MG63 (cell line): ENCODE measurements around the gene WNT3A. TPM values are rescaled to one million over a fixed set of nuclear protein-coding genes. Genes with fewer than 3 reads are reported as not detected.
A peak's percentile ranks its signal among the peaks of the same experiment; 100 is the strongest.
"Not testable (repeated sequence)": the region's sequence is repeated elsewhere in the genome, so short reads cannot be mapped to it uniquely, and the experiment has no call there.

Experiments
- DNase-seq: peaks from one replicate; pipeline ENCODE4 v3.0.0-alpha.2; 2020
- H3K27me3 ChIP-seq: fragments of 250-450 bp; sonication (Bioruptor Pico); 2 replicates; pipeline ENCODE4 v1.5.1; 2020; ENCODE audit warnings: mild to moderate bottlenecking, moderate library complexity
- H3K36me3 ChIP-seq: fragments of 250-450 bp; sonication (Bioruptor Pico); 2 replicates; pipeline ENCODE4 v1.5.1; 2020; ENCODE audit warnings: mild to moderate bottlenecking, moderate library complexity
- H3K4me3 ChIP-seq: fragments of 250-450 bp; sonication (Bioruptor Pico); 2 replicates; pipeline ENCODE4 v1.5.1; 2020; ENCODE audit warnings: mild to moderate bottlenecking, moderate library complexity
- H3K9me3 ChIP-seq: fragments of 250-450 bp; sonication (Bioruptor Pico); 2 replicates; pipeline ENCODE4 v1.5.1; 2020; ENCODE audit warnings: mild to moderate bottlenecking, moderate library complexity
- total RNA-seq: library from RNA; depleted of rRNA; stranded (reverse); fragments of >200 nt; shearing (Covaris generic); gene quantifications from 2 replicates; pipeline ENCODE4 v1.2.3, GENCODE V29; 2014; ENCODE audit warnings: low replicate concordance; rRNA removed

The WNT3A gene
- total RNA-seq, result 0.52 TPM in 1 of 2 replicates, not detected in the other

DNA sequence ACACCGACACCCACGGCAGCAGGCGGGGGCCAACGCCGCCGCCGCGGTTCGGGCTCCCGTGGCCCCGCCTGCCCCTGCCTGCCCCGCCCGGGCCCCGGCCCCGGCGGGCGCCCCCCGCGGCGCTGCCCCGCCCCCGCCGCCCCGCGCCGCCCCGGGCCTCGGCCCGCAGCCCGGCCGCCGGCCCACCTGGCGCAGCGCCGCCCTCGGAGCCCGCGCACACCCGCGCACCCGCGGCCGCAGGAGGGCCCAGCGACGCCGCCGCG is at the start of gene WNT3A:
Gene WNT3A, plus strand, starts transcription at position 213 of the 263 bp plus-strand sequence. CDS start 131 bp downstream, outside the sequence.
- Histone ChIP-seq H3K9me3 (no peaks in the 10 kb centered on the region), H3K36me3 (no peaks in the 10 kb centered on the region), H3K27me3 (peaks cover 42% of the 10 kb centered on the region), H3K4me3 (peak within 1 kb of the TSS; percentile 22; the same call in 1 of the 2 replicates)
- DNase-seq, result no peak

DNA sequence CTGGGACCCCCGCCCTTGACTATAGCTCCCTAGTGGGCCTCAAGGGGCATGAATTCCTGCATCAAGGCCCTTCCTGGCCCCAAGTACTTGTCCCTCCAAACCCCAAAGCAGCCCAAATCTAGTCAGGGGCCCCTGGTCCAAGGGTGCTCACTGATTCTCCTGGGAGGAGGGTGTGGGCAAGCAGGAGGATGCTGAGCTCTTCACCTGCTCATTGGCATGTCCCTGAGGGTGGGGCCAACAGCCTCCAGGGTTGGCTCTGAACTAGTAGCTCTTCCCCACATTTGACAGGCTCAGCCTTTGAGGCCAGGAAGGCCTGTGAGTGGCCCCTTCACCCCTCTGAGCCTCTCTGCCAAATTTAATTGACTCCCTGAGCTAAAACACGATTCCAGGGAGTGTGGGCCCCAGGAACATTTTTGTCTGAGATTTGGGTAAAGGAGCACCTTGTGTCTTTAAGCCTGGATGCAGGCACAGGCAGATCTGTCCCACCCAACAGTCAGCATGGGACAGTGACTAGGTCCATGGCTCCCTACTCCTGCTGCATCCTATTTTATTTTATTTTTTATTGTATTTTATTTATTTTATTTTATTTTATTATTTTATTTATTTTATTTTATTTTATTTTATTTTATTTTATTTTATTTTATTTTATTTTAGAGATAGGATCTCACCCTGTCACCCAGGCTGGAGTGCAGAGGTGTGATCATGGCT is 48.0 kb upstream of the WNT3A start:
- Histone ChIP-seq H3K4me3 (no peak overlapping the region), H3K9me3 (peaks cover 21% of the 10 kb centered on the region), H3K36me3 (no peaks in the 10 kb centered on the region), H3K27me3 (peaks cover 3% of the 10 kb centered on the region; the same call in 1 of the 2 replicates)
- no peak for DNase-seq

GRCh38 chr1:227959325-227959860 is 47.4 kb upstream of the WNT3A start:
- Histone ChIP-seq H3K9me3 (peaks cover 17% of the 10 kb centered on the region), H3K4me3 (no peak overlapping the region), H3K27me3 (peaks cover 3% of the 10 kb centered on the region; the same call in 1 of the 2 replicates), H3K36me3 (no peaks in the 10 kb centered on the region)
- DNase-seq, result no peak

- DNase-seq, result no peak
Measured at GRCh38 chr1:227961651-227962466, 44.9 kb upstream of the WNT3A start.

DNA sequence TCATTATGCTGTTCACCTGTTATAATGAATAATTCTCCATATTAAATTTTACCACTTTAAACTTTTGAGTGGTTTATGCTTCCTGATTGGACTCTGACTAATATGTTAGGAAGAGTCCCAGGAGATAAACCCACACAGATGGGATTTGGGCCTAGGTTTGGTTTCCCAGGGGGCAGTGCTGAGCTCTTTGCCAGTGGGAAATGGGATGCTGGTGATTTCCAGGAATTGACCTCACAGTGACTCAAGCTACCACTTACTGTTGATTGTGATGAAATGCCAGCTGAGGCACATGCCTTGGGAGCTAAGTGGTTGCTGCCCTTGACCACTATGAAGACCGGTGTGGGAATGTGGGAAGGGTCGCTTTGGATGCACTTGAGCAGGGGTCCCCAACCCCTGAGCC is 40.1 kb upstream of the WNT3A start:
- peak; percentile 65 for DNase-seq
- not testable (repeated sequence) for H3K27me3 ChIP-seq, H3K9me3 ChIP-seq, H3K36me3 ChIP-seq, H3K4me3 ChIP-seq

More at GRCh38 chr1:227961651-227962466, 44.9 kb upstream of the WNT3A start:
- H3K4me3 ChIP-seq, result no peak overlapping the region
- no peaks in the 10 kb centered on the region for H3K36me3 ChIP-seq
- H3K9me3 ChIP-seq, result peaks cover 3% of the 10 kb centered on the region; the same call in 1 of the 2 replicates
- H3K27me3 ChIP-seq, result peaks cover 3% of the 10 kb centered on the region; the same call in 1 of the 2 replicates

- H3K36me3 ChIP-seq, H3K9me3 ChIP-seq, H3K4me3 ChIP-seq, H3K27me3 ChIP-seq: not testable (repeated sequence)
- DNase-seq, result peak; percentile 50
Measured at GRCh38 chr1:227967815-227968214, 39.0 kb upstream of the WNT3A start.

- not testable (repeated sequence) for DNase-seq, H3K4me3 ChIP-seq, H3K36me3 ChIP-seq, H3K27me3 ChIP-seq, H3K9me3 ChIP-seq
Measured at GRCh38 chr1:227970076-227970995, 36.5 kb upstream of the WNT3A start.

DNA sequence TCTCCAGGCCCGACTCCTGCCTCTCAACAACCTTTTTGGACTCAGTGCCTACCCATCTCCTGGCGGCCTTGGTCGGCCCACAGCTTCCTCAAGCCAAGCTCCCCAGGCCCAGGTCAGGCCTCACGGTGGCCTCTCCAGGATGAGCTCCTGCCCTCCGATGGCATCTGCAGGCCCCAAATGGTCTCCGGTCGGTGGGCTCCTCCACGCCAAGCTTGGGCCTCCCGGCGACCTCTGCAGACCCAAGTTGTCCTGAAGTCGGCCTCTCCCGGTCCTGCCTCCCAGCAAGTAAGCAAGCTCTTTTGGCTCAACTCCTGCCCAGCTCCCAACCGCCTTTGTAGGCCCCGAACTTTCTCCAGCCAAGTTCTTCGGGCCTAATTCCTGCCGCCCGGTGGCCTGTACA is 35.6 kb upstream of the WNT3A start:
- not testable (repeated sequence) for DNase-seq, H3K4me3 ChIP-seq, H3K9me3 ChIP-seq, H3K27me3 ChIP-seq, H3K36me3 ChIP-seq

DNA sequence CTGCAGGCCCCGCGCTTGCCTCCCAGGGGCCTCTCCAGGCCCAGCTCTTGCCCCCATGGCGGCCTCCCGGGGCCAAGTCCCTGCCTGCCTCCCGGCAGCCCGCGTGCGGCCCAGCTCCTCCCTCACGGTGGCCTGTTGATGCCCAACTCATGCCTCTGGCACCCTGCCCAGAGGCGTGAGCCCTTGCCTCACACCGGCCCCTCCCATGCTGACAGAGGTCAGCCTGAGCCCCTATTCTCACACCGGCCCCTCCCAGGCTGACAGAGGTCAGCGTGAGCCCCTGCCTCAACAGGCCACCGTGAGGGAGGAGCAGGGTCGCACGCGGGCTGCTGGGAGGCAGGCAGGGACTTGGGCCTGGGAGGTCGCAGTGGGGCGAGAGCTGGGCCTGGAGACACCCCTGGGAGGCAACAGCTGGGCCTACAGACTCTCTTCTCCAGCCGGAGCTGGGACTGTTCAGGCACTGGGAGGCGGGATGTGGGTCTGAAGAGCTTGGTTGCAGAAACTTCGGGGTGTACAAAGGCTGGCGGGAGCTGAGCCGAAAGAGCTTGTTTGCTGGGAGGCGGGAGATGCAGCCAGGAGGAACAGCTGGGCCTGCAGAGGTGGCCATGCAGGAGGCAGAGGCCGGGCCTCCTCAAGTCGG is 35.0 kb upstream of the WNT3A start:
- not testable (repeated sequence) for H3K9me3 ChIP-seq, H3K4me3 ChIP-seq, H3K27me3 ChIP-seq, DNase-seq, H3K36me3 ChIP-seq

GRCh38 chr1:227972283-227972679 is 34.5 kb upstream of the WNT3A start:
- not testable (repeated sequence) for H3K9me3 ChIP-seq, DNase-seq, H3K4me3 ChIP-seq, H3K27me3 ChIP-seq, H3K36me3 ChIP-seq

GRCh38 chr1:227972843-227973374 is 33.9 kb upstream of the WNT3A start:
- DNase-seq, result peak; percentile 34
- H3K36me3 ChIP-seq, H3K9me3 ChIP-seq, H3K27me3 ChIP-seq, H3K4me3 ChIP-seq: not testable (repeated sequence)

- H3K36me3 ChIP-seq, H3K4me3 ChIP-seq, H3K27me3 ChIP-seq, DNase-seq, H3K9me3 ChIP-seq: not testable (repeated sequence)
Measured at GRCh38 chr1:227973724-227974288, 33.0 kb upstream of the WNT3A start.

DNA sequence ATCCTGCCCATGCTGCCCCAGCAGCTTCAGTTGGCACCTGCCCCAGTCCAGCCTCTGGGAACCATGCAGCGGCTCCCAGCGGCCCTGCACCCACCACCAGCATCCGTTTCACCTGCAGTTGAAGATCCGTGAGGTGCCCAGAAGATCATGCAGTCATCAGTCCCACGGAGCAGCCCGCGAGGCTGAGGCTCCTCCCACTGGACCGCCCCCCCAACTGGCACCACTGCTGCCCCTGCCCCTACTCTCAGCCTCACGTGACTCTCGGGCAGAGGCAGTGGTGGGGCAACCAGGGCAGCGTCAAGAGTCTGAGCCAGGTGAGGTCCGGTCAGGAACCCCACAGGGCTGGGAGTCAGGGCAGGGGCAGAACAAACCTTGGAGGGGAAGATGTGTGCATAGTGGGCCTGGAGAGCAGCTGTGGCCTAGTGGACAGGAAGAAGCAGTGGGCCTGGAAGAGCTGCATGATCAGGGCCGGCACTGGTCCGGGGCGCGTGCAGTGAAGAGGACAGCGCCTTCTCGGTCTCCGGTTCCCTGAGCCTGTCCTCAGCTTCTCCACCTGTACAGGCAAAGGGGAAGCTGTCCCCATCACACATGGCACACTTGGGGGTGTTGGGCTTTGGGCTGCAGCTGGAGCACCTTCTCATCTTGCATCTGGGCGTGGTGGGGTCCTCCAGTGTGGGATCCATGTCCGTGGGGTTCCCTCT is 31.1 kb upstream of the WNT3A start:
- not testable (repeated sequence) for H3K4me3 ChIP-seq, H3K27me3 ChIP-seq, DNase-seq, H3K9me3 ChIP-seq, H3K36me3 ChIP-seq

DNA sequence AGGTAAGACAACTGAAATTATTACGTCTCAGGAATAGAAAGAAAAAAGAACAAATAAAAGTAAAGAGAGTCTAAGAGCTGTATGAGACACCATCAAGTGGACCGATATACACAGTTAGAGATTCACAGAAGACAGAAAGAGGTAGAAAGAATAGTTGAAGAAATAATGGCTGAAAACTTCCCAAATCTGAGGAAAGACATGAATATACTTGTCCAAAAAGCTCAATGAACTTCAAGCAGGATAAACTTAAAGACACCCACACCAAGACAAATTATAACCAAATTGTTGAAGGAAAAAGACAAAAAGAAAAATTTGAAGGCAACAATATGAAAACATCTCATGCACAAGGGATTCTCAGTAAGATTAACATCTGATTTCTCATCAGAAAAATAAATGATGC is 19.6 kb upstream of the WNT3A start:
- H3K36me3 ChIP-seq, result no peaks in the 10 kb centered on the region
- peaks cover 9% of the 10 kb centered on the region; the same call in 1 of the 2 replicates for H3K27me3 ChIP-seq
- no peak for DNase-seq
- H3K4me3 ChIP-seq, result no peak overlapping the region
- peaks cover 18% of the 10 kb centered on the region for H3K9me3 ChIP-seq

- peaks cover 31% of the 10 kb centered on the region for H3K9me3 ChIP-seq
- DNase-seq, result no peak
Measured at GRCh38 chr1:227994632-227995300, 12.0 kb upstream of the WNT3A start.

More at GRCh38 chr1:227994632-227995300, 12.0 kb upstream of the WNT3A start:
- Histone ChIP-seq H3K4me3 (no peak overlapping the region), H3K27me3 (no peaks in the 10 kb centered on the region), H3K36me3 (no peaks in the 10 kb centered on the region)
